CD4-positive, alpha-beta T cell treated with Interleukin-17A for 4 hours (primary cell): Measurements from ENCODE around the gene PPP1R8.

Source experiments
- DNase-seq: peaks from one replicate; pipeline ENCODE4 v3.0.0-alpha.2; 2020; ENCODE audit warnings: mixed read lengths

Gene PPP1R8

GRCh38 chr1:27872802-27873551 is 42.4 kb downstream of the PPP1R8 start:
- DNase-seq: peak; percentile 61

- peak; percentile 33 for DNase-seq
Observed at GRCh38 chr1:27873671-27874384, 43.2 kb downstream of the PPP1R8 start.

- DNase-seq: no peak
Observed at GRCh38 chr1:27876341-27877114, 45.9 kb downstream of the PPP1R8 start.

GRCh38 chr1:27877115-27877416 is 46.5 kb downstream of the PPP1R8 start:
- DNase-seq: no peak

- no peak for DNase-seq
Observed at GRCh38 chr1:27878039-27878438, 47.5 kb downstream of the PPP1R8 start.

- DNase-seq: no peak
Observed at GRCh38 chr1:27878787-27879335, 48.3 kb downstream of the PPP1R8 start.

GRCh38 chr1:27879374-27880082 is 48.9 kb downstream of the PPP1R8 start:
- DNase-seq: no peak

- DNase-seq: no peak
Observed at GRCh38 chr1:27882543-27882903, 51.9 kb downstream of the PPP1R8 start.

- DNase-seq: no peak
Observed at GRCh38 chr1:27883536-27883935, 53.0 kb downstream of the PPP1R8 start.

- no peak for DNase-seq
Observed at GRCh38 chr1:27884006-27884954, 53.7 kb downstream of the PPP1R8 start.

- no peak for DNase-seq
Observed at GRCh38 chr1:27885114-27885528, 54.5 kb downstream of the PPP1R8 start.

GRCh38 chr1:27885621-27886352 is 55.2 kb downstream of the PPP1R8 start:
- no peak for DNase-seq

- DNase-seq: no peak
Observed at GRCh38 chr1:27886353-27886679, 55.7 kb downstream of the PPP1R8 start.

- no peak for DNase-seq
Observed at GRCh38 chr1:27886744-27887143, 56.2 kb downstream of the PPP1R8 start.

GRCh38 chr1:27887215-27888021 is 56.8 kb downstream of the PPP1R8 start:
- peak; percentile 71 for DNase-seq

- DNase-seq: no peak
Observed at GRCh38 chr1:27889506-27889905, 58.9 kb downstream of the PPP1R8 start.

GRCh38 chr1:27891196-27891889 is 60.8 kb downstream of the PPP1R8 start:
- peak; percentile 48 for DNase-seq

- no peak for DNase-seq
Observed at GRCh38 chr1:27894521-27894920, 63.9 kb downstream of the PPP1R8 start.
